Transverse colon (tissue), 4 donors: ENCODE data around the gene SENP6. TPM values are rescaled to one million over a fixed set of nuclear protein-coding genes. Genes with fewer than 3 reads are reported as not detected.

Experiments
- DNase-seq: peaks from one replicate; pipeline ENCODE4 v3.0.0-alpha.2; 2019
- H3K27ac ChIP-seq, 4 donors: fragments of 200-600 bp; sonication (generic); 2 replicates each; pipeline ENCODE4 v1.5.1; 2016 to 2018; ENCODE audit warnings: inconsistent platforms in 4 of 4
- H3K27me3 ChIP-seq: fragments of 200-600 bp; sonication (generic); 2 replicates; pipeline ENCODE4 v1.5.1; 2017; ENCODE audit warnings: inconsistent platforms
- H3K36me3 ChIP-seq, 4 donors: fragments of 200-600 bp; sonication (generic); 2 replicates each; pipeline ENCODE4 v1.5.1; 2017 to 2019; ENCODE audit warnings: inconsistent platforms in 4 of 4
- H3K4me1 ChIP-seq, 4 donors: fragments of 200-600 bp; sonication (generic); 2 replicates each; pipeline ENCODE4 v1.5.1; 2017 to 2020; ENCODE audit warnings: inconsistent platforms in 4 of 4
- H3K4me3 ChIP-seq, 4 donors: fragments of 200-600 bp; sonication (generic); 1 replicate in 1 of 4; 2 replicates in 3 of 4; pipeline versions ENCODE4 v1.5.1 to v1.6.1; 2017 to 2019; ENCODE audit warnings: inconsistent platforms in 4 of 4
- H3K9me3 ChIP-seq, 2 donors: fragments of 200-600 bp; sonication (generic); 2 replicates each; pipeline ENCODE4 v1.5.1; 2017 to 2019; ENCODE audit warnings: inconsistent platforms in 2 of 2
- EP300 ChIP-seq: sonication (generic); formaldehyde crosslinking; IDR thresholded peaks from one replicate; pipeline ENCODE4 v1.6.1; 2017; ENCODE audit warnings: antibody characterized with exemption, low read depth
- POLR2A ChIP-seq: fragments of 450-650 bp; IDR thresholded peaks from one replicate; pipeline ENCODE4 v1.6.1; 2016; ENCODE audit warnings: antibody characterized with exemption, mild to moderate bottlenecking, moderate library complexity
- POLR2AphosphoS5 ChIP-seq, 3 donors: sonication (generic); formaldehyde crosslinking; IDR thresholded peaks; one replicate each; pipeline ENCODE4 v1.6.1; 2016; ENCODE audit warnings: antibody characterized with exemption in 3 of 3
- WGBS, 2 donors: methylation state at CpG; one replicate each; pipeline ENCODE4 v1.1.5; 2018; ENCODE audit warnings: low coverage in 1 of 2; 5-methylcytosine and 5-hydroxymethylcytosine counted together
- in situ Hi-C, 4 donors: fragments of 200-750 bp; cut with MboI; loops; one replicate each; pipeline versions ENCODE4 v1.15.0 to v1.15.1; 2017; ENCODE audit warnings: low sequenced_read_pairs in 3 of 4, low pct_ligation_motif_present in 1 of 4, low pct_unique_long_range_greater_than_20kb in 1 of 4
- intact Hi-C: fragments of 100-400 bp; cut with DNase I; formaldehyde crosslinking; loops from one replicate; pipeline ENCODE4 v1.15.1; 2023; ENCODE audit warnings: low total_unique reads
- total RNA-seq, 4 donors: library from RNA; depleted of rRNA; stranded (reverse); fragments of >200 nt; gene quantifications; one replicate each; pipeline ENCODE4 v1.1.0, GENCODE V29; 2016
- TF ChIP-seq, protein P1 (sequence below), 5 experiments: fragments of 200-600 bp in 3 of 5; fragments of 450-650 bp in 2 of 5; sonication (generic) in 3 of 5; IDR thresholded peaks; 1 replicate in 2 of 5; 2 replicates in 3 of 5; pipeline ENCODE4 v1.5.1; 2016 to 2017; ENCODE audit warnings: antibody characterized with exemption in 5 of 5, inconsistent platforms in 3 of 5, mild to moderate bottlenecking in 2 of 5, moderate library complexity in 1 of 5

The SENP6 gene
- total RNA-seq, 4 donors from 2014 or later: 59.1 to 136 (median 107) TPM

DNA sequence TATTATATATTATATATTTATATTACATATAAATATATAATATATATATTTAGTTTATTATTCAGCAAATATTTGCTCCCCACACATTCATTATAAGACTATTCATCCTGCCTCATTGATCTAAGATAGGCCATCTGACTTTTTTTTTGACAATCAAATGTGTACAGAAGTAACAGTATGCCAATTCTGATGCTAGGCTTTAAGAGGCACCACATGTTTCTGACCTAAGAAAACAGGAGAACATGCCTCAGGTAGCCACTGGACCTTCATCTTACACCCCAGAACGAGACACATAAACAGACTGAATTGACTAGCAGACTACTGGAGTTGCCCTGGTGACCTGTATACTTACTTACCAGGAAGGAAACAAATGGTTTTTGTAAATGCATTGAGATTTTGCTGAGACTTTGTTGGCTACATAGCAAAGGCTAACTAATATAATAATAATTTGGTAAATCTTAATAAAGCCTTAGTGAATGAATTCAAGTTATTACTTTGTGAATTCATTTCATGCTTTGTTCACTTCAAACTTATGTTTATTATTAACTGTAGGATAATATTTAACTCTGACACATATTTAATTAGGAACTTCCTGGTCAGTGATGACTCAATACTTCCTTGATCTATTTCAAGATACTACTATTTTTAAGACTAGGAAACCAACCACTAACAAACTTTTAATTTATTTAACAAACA lies 134.0 kb downstream of the SENP6 start:
- H3K27ac ChIP-seq: peak overlapping the region in 3 of 4 donors; percentile 1 to 45 (median 13)
- H3K4me3 ChIP-seq: no peak overlapping the region
- intact Hi-C loops: no loop called here
- DNase-seq: no peak
- no peaks in the 10 kb centered on the region for H3K27me3 ChIP-seq
- 21% methylated on average over 1 of the region's 1 CpG; no CpG with 5 or more reads in 1 of the 2 donors for WGBS, 2 donors
- H3K36me3 ChIP-seq: no peaks in the 10 kb centered on the region
- in situ Hi-C loops: no loop called here
- H3K4me1 ChIP-seq: peaks cover 0 to 11% (median 5%) of the 10 kb centered on the region in 4 donors
- H3K9me3 ChIP-seq: no peaks in the 10 kb centered on the region
- TF ChIP-seq, protein P1, sequence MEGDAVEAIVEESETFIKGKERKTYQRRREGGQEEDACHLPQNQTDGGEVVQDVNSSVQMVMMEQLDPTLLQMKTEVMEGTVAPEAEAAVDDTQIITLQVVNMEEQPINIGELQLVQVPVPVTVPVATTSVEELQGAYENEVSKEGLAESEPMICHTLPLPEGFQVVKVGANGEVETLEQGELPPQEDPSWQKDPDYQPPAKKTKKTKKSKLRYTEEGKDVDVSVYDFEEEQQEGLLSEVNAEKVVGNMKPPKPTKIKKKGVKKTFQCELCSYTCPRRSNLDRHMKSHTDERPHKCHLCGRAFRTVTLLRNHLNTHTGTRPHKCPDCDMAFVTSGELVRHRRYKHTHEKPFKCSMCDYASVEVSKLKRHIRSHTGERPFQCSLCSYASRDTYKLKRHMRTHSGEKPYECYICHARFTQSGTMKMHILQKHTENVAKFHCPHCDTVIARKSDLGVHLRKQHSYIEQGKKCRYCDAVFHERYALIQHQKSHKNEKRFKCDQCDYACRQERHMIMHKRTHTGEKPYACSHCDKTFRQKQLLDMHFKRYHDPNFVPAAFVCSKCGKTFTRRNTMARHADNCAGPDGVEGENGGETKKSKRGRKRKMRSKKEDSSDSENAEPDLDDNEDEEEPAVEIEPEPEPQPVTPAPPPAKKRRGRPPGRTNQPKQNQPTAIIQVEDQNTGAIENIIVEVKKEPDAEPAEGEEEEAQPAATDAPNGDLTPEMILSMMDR (IDR thresholded peaks at IDR 0.05): no peak
- no peak for TF ChIP-seq EP300

DNA sequence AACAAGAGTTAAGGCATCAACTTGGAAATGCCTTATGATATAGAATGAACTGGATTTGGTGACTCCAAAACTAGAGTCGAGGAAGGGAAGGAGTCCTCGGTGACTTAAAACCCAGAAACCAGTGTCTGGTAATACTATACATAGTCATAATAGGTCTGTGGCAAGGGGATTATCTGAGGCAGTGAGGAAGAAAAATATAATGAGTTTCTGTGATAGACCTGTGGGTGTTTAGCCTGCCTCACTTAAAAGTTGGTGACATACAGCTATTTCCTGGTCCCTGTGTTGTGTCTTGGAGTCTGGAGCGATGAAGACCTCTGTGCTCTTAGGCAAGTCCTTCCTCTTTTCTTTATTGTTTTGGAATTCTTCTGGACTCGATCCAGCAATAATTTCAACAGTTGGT lies 142.3 kb downstream of the SENP6 start:
- Histone ChIP-seq H3K36me3 (no peaks in the 10 kb centered on the region), H3K27ac (no peak overlapping the region), H3K4me1 (peaks cover 0 to 12% (median 11%) of the 10 kb centered on the region in 4 donors), H3K9me3 (no peaks in the 10 kb centered on the region), H3K27me3 (no peaks in the 10 kb centered on the region), H3K4me3 (no peak overlapping the region)
- 76 to 82% methylated on average over 4 of the region's 4 CpGs for WGBS, 2 donors
- TF ChIP-seq POLR2A: no peak
- TF ChIP-seq, protein P1 (IDR thresholded peaks at IDR 0.05): no peak
- no peak for TF ChIP-seq POLR2AphosphoS5 (IDR thresholded peaks at IDR 0.05)
- TF ChIP-seq EP300: no peak
- in situ Hi-C loops (no loop called here), intact Hi-C loops (loop anchor here (1.0 kb wide), 1 partner anchor 17 kb away; no protein-coding TSS in a partner anchor)
- DNase-seq: no peak

DNA sequence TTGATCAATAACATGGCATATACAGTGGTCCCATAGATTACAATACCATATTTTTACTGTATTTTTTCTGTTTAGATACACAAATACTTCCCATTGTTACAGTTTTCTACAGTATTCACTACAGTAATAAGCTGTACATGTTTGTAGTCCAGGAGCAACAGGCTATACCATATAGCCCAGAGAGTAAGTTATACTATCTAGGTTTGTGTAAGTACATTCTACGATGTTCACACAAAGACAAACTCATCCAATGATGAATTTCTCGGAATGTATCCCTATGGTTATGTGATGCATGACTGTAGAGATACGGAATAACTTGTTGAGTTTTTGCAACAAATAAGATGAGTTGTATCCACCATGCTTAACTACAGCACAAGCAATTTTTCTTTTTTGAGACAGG lies 143.7 kb downstream of the SENP6 start:
- intact Hi-C loops: no loop called here
- TF ChIP-seq POLR2A (no peak), EP300 (no peak), POLR2AphosphoS5 (IDR thresholded peaks at IDR 0.05) (no peak)
- TF ChIP-seq, protein P1 (IDR thresholded peaks at IDR 0.05): no peak
- H3K9me3 ChIP-seq: no peaks in the 10 kb centered on the region

DNA sequence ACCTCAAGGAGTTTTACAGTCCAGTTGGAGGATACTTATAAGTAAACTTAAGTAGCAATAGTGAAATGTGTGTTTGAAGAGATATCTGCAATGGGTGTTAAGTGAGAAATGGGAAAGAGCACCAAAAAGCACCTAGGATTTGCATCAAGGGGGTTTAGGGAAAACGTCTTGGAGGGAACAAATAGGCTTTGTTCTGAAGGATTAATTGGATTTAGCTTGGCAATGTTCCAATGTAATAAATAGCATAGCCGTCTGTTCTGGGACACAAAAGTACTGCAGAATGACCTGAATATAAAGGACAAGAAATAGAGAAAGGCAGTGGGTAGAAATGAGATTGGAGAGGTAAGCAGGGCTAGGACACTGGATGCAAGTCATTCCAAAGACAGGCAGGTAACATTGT lies 144.5 kb downstream of the SENP6 start:
- Histone ChIP-seq H3K36me3 (no peaks in the 10 kb centered on the region), H3K4me1 (peaks cover 0 to 27% (median 21%) of the 10 kb centered on the region in 4 donors), H3K9me3 (no peaks in the 10 kb centered on the region), H3K27ac (no peak overlapping the region), H3K27me3 (no peaks in the 10 kb centered on the region), H3K4me3 (no peak overlapping the region)
- DNase-seq: no peak
- TF ChIP-seq POLR2A (no peak), EP300 (no peak), POLR2AphosphoS5 (IDR thresholded peaks at IDR 0.05) (no peak)
- TF ChIP-seq, protein P1 (IDR thresholded peaks at IDR 0.05): no peak
- 10 to 17% methylated on average over 2 of the region's 2 CpGs for WGBS, 2 donors
- in situ Hi-C loops: no loop called here
- intact Hi-C loops: no loop called here

More for the DNA sequence above, 143.7 kb downstream of the SENP6 start:
- WGBS, 2 donors: 86 to 90% methylated on average over 3 of the region's 3 CpGs
- Histone ChIP-seq H3K27ac (no peak overlapping the region), H3K4me1 (peaks cover 0 to 19% (median 15%) of the 10 kb centered on the region in 4 donors), H3K36me3 (no peaks in the 10 kb centered on the region), H3K27me3 (no peaks in the 10 kb centered on the region), H3K4me3 (no peak overlapping the region)
- in situ Hi-C loops: no loop called here
- no peak for DNase-seq
